ENCODE data around the gene RPTOR. TPM values are rescaled to one million over a fixed set of nuclear protein-coding genes. Genes with fewer than 3 reads are reported as not detected.

The RPTOR gene
- polyA plus RNA-seq, 1 donor (not counting 4 experiments of a cell fraction or from before 2014, with no cell fraction given): 4.0 TPM

DNA sequence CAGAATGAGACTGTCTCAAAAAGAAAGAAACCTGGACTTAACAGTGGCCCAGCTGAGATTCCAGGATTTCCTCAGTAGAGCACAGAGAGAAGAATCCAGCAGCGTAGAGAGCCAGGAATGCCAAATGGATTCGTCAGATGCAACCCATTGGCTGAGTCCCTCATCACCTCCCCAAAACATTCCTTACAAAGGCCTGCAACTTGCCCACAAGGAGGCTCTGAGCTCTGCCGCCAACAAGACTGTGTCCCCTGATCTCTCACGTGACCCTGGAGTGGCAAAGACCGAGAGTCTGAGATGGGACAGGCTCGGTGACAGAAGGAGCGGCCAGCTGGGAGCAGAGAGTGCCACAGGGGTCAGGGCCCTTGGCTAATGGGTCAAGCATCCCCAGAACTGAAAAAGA lies 440.1 kb downstream of the RPTOR start:
- no peak for TF ChIP-seq EZH2 (IDR thresholded peaks at IDR 0.05; ENCODE audit: low read length)
- TF ChIP-seq, protein P1, sequence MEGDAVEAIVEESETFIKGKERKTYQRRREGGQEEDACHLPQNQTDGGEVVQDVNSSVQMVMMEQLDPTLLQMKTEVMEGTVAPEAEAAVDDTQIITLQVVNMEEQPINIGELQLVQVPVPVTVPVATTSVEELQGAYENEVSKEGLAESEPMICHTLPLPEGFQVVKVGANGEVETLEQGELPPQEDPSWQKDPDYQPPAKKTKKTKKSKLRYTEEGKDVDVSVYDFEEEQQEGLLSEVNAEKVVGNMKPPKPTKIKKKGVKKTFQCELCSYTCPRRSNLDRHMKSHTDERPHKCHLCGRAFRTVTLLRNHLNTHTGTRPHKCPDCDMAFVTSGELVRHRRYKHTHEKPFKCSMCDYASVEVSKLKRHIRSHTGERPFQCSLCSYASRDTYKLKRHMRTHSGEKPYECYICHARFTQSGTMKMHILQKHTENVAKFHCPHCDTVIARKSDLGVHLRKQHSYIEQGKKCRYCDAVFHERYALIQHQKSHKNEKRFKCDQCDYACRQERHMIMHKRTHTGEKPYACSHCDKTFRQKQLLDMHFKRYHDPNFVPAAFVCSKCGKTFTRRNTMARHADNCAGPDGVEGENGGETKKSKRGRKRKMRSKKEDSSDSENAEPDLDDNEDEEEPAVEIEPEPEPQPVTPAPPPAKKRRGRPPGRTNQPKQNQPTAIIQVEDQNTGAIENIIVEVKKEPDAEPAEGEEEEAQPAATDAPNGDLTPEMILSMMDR (optimal IDR thresholded peaks at IDR 0.05 in 1 of 3, IDR thresholded peaks at IDR 0.05 in 1 of 3, conservative IDR thresholded peaks at IDR 0.05 in 1 of 3; ENCODE audit: extremely low read depth in 1 of 3, insufficient read depth in 2 of 3, low read length in 3 of 3): no peak

DNA sequence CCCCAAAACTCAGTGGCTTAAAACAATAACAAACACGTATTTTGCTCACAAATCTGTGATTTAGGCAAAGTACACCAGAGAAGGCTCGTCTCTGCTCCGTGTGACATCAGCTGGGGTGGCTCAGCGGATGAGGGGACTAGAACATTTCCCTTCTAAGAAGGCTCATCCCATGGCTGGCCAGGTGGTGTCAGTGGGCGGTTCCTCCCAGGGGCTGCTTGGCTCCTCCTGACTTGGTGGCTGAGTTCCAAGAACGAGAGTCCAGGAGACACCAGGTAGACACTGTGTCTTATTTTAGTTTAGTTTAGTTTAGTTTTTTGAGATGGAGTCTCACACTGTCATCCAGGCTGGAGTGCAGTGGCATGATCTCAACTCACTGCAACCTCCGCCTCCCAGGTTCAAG lies 441.4 kb downstream of the RPTOR start:
- dilution Hi-C loops (cut with MboI; ENCODE audit: extremely low pct_ligation_motif_present, low sequenced_read_pairs): no loop called here
- H4K20me1 ChIP-seq (ENCODE audit: control insufficient read depth, extremely low read depth, insufficient read depth, low read length): no peaks in the 10 kb centered on the region
- no peak for FAIRE-seq

More for the DNA sequence above, 440.1 kb downstream of the RPTOR start:
- dilution Hi-C loops (cut with MboI; ENCODE audit: extremely low pct_ligation_motif_present, low sequenced_read_pairs): no loop called here
- DNase-seq (ENCODE audit: low read depth, low spot score) (no peak), FAIRE-seq (no peak)
- Histone ChIP-seq H3K27me3 (ENCODE audit: control insufficient read depth, extremely low read depth, insufficient read depth, low read length) (peaks cover 16% of the 10 kb centered on the region), H3K4me3 (ENCODE audit: control insufficient read depth in 2 of 3, extremely low read depth in 1 of 3, insufficient read depth in 2 of 3, low read depth in 1 of 3, low read length in 3 of 3) (no peak overlapping the region), H3K9me1 (ENCODE audit: control insufficient read depth, extremely low read depth, insufficient read depth, low read length) (no peaks in the 10 kb centered on the region), H3K9me3 (ENCODE audit: control insufficient read depth, low read depth, low read length) (no peaks in the 10 kb centered on the region), H3K4me1 (ENCODE audit: control insufficient read depth, extremely low read depth, insufficient read depth, low read length) (peaks cover 9% of the 10 kb centered on the region), H3K79me2 (ENCODE audit: control insufficient read depth, insufficient read depth, low read length) (no peaks in the 10 kb centered on the region), H4K20me1 (ENCODE audit: control insufficient read depth, extremely low read depth, insufficient read depth, low read length) (no peaks in the 10 kb centered on the region), H3K36me3 (ENCODE audit: control insufficient read depth in 2 of 2, extremely low read depth in 1 of 2, insufficient read depth in 2 of 2, low read length in 2 of 2) (no peaks in the 10 kb centered on the region), H3K9ac (ENCODE audit: control insufficient read depth, extremely low read depth, insufficient read depth, low read length) (no peak overlapping the region), H3K27ac (ENCODE audit: control insufficient read depth, insufficient read depth, low read length) (no peak overlapping the region), H3K4me2 (ENCODE audit: control insufficient read depth, extremely low read depth, insufficient read depth, low read depth, low read length) (no peak overlapping the region), H2AFZ (ENCODE audit: control insufficient read depth, low read length) (no peak overlapping the region)

More for the DNA sequence above, 441.4 kb downstream of the RPTOR start:
- Histone ChIP-seq H3K9me3 (ENCODE audit: control insufficient read depth, low read depth, low read length) (no peaks in the 10 kb centered on the region), H3K4me3 (ENCODE audit: control insufficient read depth in 2 of 3, extremely low read depth in 1 of 3, insufficient read depth in 2 of 3, low read depth in 1 of 3, low read length in 3 of 3) (no peak overlapping the region), H3K9ac (ENCODE audit: control insufficient read depth, extremely low read depth, insufficient read depth, low read length) (no peak overlapping the region), H3K27ac (ENCODE audit: control insufficient read depth, insufficient read depth, low read length) (no peak overlapping the region), H3K4me2 (ENCODE audit: control insufficient read depth, extremely low read depth, insufficient read depth, low read depth, low read length) (no peak overlapping the region), H3K79me2 (ENCODE audit: control insufficient read depth, insufficient read depth, low read length) (no peaks in the 10 kb centered on the region), H3K9me1 (ENCODE audit: control insufficient read depth, extremely low read depth, insufficient read depth, low read length) (no peaks in the 10 kb centered on the region), H3K4me1 (ENCODE audit: control insufficient read depth, extremely low read depth, insufficient read depth, low read length) (peaks cover 9% of the 10 kb centered on the region), H2AFZ (ENCODE audit: control insufficient read depth, low read length) (no peak overlapping the region), H3K36me3 (ENCODE audit: control insufficient read depth in 2 of 2, extremely low read depth in 1 of 2, insufficient read depth in 2 of 2, low read length in 2 of 2) (no peaks in the 10 kb centered on the region), H3K27me3 (ENCODE audit: control insufficient read depth, extremely low read depth, insufficient read depth, low read length) (peaks cover 16% of the 10 kb centered on the region)
- DNase-seq (ENCODE audit: low read depth, low spot score): no peak
- TF ChIP-seq, protein P1 (optimal IDR thresholded peaks at IDR 0.05 in 1 of 3, IDR thresholded peaks at IDR 0.05 in 1 of 3, conservative IDR thresholded peaks at IDR 0.05 in 1 of 3; ENCODE audit: extremely low read depth in 1 of 3, insufficient read depth in 2 of 3, low read length in 3 of 3): no peak
- TF ChIP-seq EZH2 (IDR thresholded peaks at IDR 0.05; ENCODE audit: low read length): no peak

Measured in keratinocyte (primary cell).